GOT3 (cell line): ENCODE results near the gene ICAM1.

Experiments
- DNase-seq: peaks from one replicate; lab custom pipeline; 2025; ENCODE audit warnings: mixed read lengths; lab: John Stamatoyannopoulos, UW

Gene ICAM1

DNA sequence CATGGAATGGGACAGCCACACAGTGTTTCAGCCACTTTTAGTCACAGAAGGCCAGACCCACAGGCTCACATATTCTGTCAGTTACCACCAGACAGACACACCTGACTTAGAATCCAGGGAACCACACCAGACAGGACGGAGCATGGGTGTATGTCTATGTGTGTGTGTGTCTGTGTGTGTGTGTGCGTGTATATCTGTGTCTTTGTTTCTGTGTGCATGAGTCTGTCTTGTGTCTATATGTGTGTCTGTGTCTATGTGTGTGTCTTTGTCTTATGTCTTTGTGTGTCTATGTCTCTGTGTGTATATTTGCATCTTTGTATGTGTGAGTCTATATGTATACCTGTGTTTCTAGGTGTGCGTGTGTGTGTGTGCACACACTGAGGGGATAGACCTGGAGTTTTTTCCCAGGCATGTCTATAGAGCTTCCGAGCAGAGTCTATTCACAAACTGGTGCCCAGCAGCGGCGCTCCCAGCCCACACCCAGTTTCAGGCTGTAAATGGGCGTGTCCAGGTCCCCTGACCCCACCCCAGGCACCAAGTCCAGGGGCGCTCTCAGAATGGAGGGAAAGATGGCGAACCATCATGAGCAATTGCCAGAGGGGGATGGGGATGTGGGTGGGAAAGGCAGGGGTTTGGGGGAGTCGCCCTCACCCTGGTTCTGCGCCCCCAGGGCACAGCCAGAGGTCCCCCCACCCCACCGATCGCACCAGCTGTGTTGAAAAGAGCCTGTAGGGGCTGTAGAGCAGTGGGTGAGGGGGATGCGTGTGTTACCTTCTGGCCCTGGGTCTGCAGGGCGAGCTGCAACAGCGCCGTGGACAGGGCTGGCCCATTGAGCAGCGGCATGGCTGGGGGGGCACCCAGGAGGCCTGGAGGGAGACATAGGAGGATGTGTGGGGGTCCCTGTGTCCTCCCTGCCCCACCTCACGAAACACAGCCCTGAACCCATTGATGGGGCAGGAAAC is 51.2 kb downstream of the ICAM1 start:
- no peak for DNase-seq

DNA sequence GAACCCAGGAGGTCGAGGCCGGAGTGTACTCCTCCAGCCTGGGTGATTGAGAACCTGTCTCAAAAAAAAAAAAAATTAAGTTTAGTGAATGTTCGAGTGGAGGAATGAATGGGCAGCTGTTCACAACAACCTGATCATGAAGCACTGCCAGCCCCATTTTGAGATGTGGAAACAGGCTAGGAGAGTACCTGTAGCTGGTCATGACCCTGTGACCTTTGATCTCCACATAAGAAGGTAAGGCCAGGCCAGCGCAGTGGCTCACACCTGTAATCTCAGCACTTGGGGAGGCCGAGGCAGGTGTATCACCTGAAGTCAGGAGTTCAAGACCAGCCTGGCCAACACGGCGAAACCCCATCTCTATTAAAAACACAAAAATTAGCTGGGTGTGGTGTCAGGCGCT is 54.8 kb downstream of the ICAM1 start:
- no peak for DNase-seq

DNA sequence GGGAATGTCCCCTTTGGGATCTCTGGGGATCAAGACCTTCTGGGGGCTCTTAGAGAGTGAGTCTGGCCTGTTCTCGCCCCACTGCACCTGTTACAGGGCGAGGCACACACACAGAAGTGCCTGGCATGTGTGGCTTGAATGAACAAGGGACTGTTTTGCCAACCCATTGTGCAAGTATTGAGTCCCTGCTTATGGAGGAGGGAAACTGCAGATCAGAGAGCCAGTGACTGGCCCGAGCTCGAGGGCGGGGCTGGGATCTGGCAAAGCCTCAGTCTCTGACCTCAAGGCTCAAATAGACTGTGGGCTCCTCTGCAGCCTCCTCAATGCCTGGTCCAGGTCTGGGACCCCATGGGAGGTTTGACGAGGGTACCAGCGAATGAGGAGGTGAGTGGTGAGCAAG is 56.9 kb downstream of the ICAM1 start:
- no peak for DNase-seq

DNA sequence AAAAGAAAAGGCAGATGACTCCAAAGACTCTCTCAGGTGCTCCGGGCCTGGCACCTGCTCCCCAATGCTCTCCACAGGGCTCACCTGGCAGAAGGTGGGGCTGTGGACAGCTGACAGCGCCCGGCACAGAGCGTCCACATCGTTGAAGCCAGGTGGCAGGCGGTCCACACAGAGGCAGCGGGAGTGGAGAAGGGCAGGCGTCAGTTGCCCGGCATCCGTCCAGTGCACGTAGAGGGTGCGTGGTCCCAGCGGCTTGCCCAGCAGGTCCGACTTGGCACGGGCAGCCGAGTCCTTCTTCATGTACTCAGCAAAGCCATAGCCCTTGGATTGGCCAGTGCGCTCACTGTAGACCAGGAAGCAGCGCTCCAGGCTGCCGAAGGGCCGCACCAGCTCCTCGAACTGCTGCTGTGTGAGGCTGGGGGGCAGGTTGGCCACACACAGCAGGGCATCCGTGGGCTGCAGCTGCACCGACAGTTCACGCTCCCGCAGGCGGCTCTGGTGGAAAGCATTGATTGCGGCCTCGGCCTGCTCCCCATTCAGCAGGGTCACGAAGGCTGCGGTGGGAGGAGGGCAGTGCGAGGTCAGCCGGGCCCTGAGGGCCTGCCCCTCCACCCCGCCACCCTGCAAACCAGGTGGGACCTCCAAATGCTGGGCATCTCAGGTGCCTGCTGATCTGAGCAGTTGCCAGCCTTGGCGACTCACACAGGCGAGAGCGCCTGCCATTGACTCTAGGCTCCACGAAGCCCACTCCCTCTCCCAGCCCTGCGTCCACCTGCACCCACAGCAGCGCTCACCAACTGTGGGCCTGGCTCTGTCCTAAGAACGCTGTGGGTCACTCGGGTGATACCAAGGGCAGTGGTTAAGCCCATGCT is 57.9 kb downstream of the ICAM1 start:
- no peak for DNase-seq

DNA sequence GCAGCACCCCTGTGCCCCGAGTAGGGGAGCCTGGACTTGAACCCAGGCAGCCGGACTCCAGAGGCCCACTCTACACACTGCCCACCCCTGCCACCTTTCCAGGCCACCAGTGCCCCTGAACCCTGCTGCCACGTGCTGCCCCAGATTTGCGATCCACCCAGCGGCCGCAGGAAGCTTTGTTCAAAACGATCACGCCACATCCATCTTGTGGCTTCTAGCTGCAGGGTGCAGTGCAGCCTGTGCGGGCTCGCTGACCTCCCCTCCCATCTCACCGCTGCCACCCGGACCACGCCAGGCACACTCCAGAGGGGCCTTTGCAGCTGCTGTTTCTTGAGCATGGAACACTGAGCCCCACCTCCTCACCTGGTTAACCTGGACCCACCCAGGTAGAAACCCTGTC is 58.6 kb downstream of the ICAM1 start:
- no peak for DNase-seq

DNA sequence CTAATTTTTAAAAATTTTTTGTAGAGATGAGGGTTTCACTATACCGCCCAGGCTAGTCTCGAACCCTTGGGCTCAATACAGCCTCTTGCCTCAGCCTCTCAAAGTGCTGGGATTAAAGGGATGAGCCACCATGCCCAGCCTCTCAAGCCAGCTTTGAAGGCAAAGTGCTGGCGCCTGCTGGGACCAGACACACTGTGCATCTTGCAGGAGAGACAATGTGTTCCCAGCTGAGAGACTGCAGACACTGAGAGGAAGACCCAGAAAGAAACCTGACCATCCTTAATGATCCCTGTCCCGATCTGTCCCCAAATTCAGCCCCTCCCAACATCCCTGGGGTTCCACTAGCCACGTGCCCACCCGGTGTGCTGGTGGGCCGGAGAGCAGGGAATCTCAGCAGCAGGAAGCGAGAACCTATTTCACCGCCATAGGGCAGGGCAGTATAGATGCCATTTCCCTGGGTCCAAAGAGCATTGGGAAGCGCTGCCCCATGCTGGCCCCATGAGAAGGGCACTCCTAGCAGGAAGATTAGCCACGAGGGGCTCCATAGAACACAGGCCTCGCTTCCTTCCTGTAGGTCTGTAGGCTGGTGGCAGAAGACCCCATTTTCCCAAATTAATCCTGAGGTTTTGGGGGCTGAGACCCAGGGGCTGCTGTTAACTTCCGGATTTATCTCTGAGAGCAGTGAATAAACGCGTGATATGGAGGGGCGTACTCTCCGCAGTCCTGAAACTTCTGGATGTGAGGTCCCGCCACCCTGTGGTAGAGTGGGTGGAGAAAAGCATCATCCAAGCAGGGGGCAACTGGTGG is 61.4 kb downstream of the ICAM1 start:
- no peak for DNase-seq

DNA sequence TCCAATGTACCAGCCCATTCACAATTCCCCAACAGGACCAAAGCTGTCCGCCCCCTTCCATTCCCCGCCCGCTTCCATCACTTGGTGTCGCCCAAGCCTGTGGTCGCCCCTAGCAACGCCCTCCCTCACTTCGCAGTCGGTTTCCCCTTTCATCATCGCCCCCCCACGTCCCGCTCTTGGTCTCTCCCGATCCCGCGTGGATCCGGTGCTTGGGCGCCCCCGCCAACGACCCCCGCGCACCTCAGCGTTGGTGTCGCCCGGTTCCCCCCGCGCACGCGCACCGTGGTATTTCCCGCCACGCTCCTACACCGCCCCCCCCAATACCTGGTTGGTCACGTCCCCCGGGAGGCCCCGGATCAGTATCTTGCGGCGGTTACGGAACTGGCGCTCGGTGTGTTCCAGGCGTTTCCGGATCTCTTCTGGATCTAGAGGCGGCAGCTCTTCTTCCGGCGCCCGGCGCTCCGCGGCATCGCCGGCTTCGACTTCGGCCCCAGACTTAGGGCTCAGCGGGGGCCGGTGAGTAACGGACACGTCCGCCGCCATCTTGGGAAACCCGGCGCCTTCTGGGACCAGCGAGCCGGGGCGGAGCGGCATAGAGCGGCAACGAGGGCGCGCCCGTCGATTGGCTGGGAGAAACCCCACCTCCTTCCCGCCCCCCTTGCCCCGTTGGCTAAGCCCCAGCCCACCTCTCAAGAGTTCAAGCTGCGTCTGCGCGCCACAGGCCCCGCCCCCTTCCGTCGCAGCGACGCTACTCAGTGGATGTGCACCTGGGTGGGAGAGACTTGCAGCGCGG is 62.2 kb downstream of the ICAM1 start, which contains the start of gene RAVER1:
Gene RAVER1 (minus strand): TSS at position 565 of the 793 bp plus-strand sequence. CDS start 22 bp downstream, at position 543.
- peak; percentile 93 for DNase-seq

DNA sequence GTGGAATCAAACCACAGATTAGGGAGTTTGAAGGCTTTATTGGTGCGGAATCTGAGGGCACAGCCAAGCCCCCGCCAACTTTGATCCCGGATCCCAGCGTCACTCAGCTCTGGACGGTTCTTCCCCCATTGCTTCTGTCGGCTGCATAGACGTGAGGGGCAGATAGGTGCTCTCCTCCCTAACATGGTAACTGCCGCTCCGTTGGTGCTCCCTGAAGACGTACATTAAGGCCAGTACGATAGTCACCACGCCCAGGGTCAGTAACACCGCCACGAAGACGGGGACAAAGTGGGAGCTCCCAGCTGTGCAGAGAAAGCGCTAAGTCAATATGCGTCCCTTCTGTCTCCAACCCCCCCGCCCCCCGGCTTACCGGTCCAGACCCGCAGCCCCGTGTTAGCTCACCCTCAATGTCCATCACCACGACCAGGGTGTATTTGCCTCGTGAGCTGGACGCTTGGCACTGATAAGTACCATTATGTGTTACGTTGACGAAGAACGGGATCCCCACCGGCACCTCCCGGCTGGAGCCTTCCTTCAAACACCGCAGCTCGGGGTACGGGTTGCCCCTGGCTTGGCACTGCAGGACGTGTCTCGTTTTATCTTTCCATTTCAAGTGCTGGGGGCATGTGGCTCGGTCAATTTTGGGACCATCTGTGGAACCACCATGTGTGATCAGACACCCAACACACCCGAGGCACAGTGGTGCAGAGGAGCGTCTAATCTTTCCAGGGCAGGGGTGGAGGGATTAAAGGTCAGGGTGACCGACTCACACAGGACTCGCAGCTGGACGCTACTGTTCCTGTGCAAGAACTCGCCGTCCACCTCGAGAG is 63.1 kb downstream of the ICAM1 start:
- DNase-seq = no peak

DNA sequence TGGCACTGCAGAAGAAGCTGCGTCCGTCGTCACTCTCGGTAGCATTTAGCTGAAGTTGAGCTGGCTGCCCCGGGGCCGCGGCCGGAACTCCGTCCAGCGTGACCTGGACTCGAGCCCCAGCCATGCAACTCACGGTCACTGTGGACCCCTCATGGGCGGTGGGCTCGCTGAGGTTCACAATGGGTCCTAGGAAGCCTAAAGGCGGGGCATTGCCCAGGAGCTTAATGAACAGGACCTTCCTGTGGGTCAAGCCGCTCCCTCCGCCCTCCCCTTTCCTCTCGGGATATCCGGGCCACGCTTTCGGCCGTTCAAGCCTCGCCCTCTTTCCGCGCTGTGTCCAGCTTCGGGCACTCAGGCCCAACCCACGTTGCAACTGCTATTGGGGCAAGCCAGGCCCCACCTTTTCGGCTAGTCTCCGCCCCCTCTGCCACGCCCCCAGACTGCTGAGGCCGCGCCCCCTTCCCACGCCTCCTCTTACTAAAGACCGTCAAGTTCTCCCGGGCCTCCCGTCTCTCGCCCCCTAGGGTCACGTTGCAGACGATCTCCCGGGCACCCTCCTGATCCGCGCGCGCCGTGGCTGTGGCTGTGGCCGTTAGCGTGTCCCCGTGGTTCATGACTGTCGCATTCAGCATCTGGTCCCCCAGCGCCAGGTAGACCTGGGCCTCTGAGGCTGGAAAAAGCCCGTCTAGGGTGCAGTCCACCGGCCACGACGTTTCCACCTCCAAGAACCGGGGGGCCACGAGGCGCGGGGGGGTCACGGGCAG is 63.9 kb downstream of the ICAM1 start:
- DNase-seq = peak; percentile 86

DNA sequence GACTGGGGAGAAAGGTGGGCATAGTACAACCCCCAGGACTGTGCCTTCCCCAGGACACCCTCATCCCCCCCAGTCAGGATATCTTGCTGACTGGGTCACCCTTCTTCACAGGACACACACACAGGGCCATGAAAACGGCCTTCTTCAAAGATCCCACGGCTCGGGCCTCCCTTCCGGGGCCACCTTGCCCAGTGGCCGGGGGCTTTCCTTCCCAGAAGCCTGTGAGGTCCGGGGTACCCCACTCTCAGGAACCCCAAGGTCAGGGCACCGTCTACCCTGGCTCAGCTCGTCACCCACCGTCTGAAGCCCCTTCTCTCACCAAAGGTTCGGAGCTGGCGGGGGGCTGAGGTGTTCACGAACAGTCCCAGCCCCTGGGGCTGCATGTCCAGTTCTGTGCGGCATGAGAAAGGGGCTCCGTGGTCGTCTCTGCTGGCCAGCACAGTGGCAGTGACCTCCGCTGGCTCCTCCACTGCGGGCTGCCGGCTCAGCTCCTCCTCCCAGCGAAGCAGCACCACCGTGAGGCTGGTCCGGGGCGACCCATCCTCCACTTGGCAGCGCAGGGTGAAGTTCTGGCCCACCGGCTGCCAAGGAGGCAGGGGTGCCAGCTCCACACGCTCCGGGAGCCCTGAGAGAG is 64.5 kb downstream of the ICAM1 start:
- DNase-seq = no peak
